HG03066 (cell line): ENCODE measurements around the gene PRDM15.

Experiments used
- ATAC-seq: cut with Tn5 transposase; IDR thresholded peaks from one replicate; pipeline ENCODE4 v1.9.1; 2021; ENCODE audit warnings: low read depth; ENCODE audit not compliant: unreplicated experiment

The PRDM15 gene

GRCh38 chr21:41812679-41813078 lies 66.5 kb downstream of the PRDM15 start:
- no peak for ATAC-seq

DNA sequence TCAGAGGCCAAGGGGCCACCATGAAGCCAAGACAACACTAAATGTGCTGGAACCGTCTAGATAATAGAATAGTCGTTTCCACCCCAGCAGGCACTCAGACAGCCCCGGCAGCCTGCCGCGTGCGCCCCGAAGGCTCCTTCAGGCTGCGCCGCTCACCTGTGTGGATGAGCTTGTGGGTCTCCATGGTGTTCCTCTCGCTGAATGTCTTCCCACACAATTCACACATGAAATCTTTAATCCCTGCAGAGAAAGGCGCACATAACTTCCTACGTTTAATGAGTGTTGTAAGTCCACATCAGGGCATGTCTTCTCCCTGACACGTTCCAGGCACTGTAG lies 68.6 kb downstream of the PRDM15 start:
- no peak for ATAC-seq

DNA sequence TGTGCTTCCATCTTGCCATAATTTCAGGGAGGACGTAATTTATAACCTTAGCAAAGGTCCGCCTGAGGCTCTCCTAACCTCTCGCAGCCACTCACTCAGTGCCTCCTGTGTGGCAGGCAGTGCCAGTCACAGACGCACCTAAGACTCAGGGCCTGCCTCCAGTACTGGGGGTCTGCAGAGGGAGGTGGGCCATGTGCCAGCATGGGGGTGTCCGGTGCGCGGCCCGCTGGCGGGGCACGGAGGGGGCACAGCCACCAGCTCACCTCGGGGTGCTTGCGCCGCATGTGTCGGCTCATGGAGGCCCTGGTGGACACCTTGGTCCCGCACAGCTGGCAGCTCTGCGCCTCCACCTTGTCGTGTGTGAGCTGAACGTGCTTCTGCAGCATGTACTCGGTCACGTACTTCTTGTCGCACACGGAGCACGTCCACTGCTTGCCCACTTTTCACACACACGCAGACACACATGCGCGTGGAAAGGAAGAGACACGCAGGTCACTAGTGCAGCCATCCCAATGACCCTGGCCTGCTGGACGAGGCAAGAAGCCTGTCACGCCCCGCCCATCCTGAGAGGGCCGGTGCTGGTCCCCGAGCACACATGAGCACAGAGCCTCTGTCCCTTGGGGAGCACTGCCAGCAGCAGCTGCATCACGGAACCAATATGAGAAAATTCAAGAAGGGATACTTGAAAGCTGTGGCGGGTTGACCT lies 69.1 kb downstream of the PRDM15 start:
- ATAC-seq: no peak

DNA sequence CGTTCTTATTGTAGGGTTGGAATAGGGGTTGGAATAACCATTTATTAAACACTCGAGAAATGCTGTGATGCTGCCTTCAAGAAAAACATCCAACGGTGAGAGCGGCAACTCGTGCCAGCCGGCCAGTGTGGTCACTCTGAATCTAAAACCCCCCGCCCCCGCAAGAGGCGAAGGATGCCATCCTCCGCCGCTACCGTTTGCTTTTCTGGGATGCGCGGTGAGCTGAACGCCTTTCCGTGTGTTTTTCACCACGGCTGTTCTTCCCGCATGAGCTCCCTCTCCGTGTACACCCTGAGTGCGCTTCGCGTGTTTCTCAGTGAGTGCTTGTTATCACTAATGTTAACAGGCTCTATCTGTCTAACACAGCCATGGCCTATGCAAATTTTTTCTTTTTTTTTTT lies 70.3 kb downstream of the PRDM15 start:
- no peak for ATAC-seq

DNA sequence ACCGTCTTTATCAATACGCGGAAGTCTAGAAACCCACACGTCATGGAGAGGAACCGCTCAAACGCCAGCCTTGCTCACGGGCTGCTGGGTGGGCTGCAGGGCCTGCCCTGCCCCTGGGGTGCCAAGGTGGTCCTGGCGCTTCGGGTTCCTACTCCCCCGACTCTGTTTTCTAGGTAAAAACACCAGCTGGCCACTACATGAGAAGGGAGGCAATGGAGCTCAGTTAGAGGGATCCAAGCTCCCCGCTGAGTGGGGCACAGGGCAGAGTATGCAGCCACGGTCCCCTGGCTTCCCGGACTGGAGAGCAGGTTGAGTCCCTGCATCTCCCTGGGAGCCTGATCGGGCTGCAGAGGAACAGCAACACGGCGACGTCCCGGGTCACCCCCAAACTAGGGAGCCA lies 71.0 kb downstream of the PRDM15 start:
- ATAC-seq: no peak

DNA sequence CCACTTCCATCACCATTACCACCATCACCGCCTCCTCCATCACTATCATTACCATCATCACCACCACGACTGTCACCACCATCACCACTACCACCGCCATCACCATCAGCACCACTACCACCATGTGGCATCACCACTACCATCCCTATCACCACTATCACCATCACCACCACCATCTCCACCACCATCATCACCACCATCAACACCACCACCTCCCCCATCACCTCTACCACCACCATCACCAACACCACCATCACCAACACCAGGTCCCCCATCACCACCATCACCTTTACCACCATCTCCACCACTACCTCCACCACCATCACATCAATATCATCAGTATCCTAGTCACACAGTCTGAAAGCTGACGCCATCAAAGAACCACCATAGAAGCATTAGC lies 72.4 kb downstream of the PRDM15 start:
- ATAC-seq: no peak

GRCh38 chr21:41805643-41806042 lies 73.5 kb downstream of the PRDM15 start:
- no peak for ATAC-seq

GRCh38 chr21:41805038-41805437 lies 74.1 kb downstream of the PRDM15 start:
- ATAC-seq: no peak

- no peak for ATAC-seq
These were observed 74.8 kb downstream of the PRDM15 start for GRCh38 chr21:41804381-41804780.

DNA sequence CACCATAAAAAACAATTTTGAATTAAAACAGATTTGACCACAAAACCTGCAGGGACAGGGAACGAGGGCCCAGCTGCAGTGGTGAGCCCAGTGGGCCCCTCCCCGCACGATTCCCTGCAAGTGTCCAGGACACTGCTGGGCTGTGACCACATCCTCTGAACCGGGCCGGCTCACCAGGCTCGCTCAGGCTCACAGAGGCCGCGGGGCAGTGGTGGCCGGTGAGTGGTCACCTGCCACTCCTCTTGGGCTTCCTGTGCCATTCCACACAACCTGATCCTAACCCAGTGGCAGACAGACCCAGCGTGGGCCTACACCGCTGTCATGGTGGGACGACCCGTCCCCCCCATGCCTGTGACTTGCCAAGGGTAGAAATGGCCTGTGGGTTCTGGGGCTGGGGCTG lies 75.8 kb downstream of the PRDM15 start:
- ATAC-seq: no peak

GRCh38 chr21:41802684-41803083 lies 76.5 kb downstream of the PRDM15 start:
- ATAC-seq: no peak

GRCh38 chr21:41802198-41802584 lies 77.0 kb downstream of the PRDM15 start:
- no peak for ATAC-seq

GRCh38 chr21:41801321-41802197 lies 77.6 kb downstream of the PRDM15 start:
- ATAC-seq: no peak

DNA sequence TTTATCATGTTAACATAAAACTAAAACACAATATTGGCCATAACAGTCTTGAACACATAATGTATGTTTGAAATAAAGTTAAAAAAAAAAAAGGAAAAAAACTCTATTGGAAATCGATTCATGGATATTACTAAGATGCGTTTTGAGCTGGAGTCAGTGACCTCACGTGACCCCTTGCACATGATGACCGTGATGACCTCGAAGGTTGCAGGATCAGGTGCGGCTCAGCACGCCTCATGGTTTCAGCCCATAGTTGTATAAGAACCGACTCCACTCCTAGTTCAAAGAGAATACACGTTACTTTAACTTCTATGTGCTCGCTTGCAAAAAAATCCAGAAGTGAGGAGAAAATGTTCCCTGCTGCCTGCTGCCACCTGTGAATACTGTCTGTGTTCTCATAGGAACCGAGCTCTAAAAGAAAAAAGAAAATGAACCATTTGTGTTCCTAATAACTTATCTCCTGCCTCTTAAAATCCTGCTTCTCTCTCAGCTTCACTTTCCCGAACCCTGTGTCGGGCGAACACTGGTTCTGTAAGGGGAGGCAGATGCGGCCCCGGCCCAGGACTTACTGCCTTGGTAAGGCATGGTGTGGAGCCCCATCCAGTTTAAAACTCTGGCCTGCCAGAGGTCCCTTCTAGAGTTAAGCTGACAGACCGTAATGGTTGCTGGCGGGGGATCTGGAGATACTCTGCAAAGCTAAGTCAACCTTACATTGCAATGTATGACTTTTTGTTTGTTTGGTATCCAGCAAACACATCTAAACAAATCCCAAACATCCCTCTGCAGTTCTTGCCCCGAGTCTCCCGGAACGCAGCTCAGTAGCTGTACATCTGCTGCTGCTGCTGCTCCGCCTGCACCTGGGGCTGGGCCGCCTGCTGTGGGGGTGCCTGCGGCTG lies 78.5 kb downstream of the PRDM15 start:
- ATAC-seq: no peak

GRCh38 chr21:41799763-41800162 lies 79.4 kb downstream of the PRDM15 start:
- no peak for ATAC-seq

GRCh38 chr21:41798326-41798725 lies 80.8 kb downstream of the PRDM15 start:
- ATAC-seq: no peak

- no peak for ATAC-seq
These were observed 82.6 kb downstream of the PRDM15 start for GRCh38 chr21:41796476-41797080.

DNA sequence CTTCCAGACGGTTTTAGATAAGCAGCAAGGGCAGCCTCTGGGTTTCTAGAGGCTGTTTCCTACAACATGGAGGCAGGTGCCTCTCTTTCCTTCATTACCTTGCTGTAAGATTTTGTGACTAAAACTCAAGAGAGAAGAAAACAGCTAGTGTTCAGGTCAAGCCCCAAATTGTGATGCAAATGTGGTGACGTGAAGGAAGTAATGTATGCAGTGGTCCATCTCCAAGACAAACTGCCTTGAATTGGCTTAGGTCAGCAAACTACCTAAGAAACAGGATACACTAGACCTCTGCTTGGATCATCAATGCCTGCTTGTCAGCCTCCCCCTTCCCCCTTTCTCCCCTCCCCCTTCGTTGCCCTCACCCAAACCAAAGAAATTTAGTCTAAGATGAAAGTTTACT lies 83.4 kb downstream of the PRDM15 start:
- ATAC-seq: no peak

- ATAC-seq: no peak
These were observed 84.5 kb downstream of the PRDM15 start for GRCh38 chr21:41794600-41794999.

DNA sequence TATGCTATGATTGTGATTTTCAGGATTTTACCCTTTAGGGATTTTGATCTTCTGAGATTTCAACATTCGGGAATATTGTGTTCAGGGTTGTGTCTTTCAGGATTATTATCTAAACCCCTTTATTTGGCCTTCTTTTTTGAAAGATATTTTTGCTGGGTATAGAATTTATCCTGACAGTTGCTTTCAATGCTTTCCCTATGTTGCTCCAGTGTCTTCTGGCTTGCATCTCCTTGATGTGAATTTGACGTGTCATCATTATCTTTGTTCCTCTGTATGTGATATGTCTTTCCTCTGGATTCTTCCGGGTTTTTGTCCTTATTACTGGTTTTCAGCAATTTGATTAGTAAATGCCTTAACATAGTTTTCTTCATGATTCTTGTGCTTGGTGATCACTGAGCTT lies 86.4 kb downstream of the PRDM15 start:
- no peak for ATAC-seq

DNA sequence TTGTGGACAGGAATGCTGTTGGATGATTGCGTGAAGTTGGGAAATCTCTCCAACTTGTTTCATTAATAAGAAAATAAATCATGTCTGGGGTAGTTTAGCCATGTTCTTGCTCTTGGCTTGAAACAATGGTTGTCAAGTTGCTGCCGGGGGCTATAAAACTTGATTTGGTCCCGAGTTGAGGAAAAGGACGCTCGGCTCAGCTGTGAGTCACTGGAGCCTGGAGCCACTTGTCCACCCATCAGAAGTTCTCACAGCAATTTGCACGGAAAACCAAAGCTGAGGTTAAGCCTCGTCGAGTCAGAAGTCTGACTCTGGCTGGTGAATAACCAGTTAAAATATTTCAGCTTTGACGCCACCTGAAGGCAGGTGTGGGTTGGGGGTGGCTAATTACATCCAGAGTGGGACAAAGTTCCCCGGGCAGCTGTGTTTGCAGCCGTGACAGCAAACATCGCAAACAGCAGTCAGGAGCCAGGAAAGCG lies 92.6 kb downstream of the PRDM15 start:
- no peak for ATAC-seq
